Neuronal stem cell (in vitro differentiated cells): Measurements from ENCODE around the gene KCNK3.
A peak's percentile ranks its signal among the peaks of the same experiment; 100 is the strongest.

Source experiments
- DNase-seq: peaks from one replicate; pipeline ENCODE4 v3.0.0-alpha.2; 2013; ENCODE audit warnings: low spot score
- H2AFZ ChIP-seq: one replicate; pipeline ENCODE4 v1.6.1; 2013; ENCODE audit warnings: mild to moderate bottlenecking, low read length, inconsistent platforms
- H2AK5ac ChIP-seq: 2 replicates; pipeline ENCODE4 v1.6.1; 2013; ENCODE audit warnings: low read depth, mild to moderate bottlenecking, inconsistent platforms, low read length, moderate library complexity, mixed read lengths
- H2BK120ac ChIP-seq: 2 replicates; pipeline ENCODE4 v1.6.1; 2013; ENCODE audit warnings: low read depth, mild to moderate bottlenecking, inconsistent platforms, low read length, moderate library complexity, mixed read lengths
- H2BK12ac ChIP-seq: one replicate; pipeline ENCODE4 v1.6.1; 2013; ENCODE audit warnings: low read length, inconsistent platforms
- H2BK15ac ChIP-seq: 2 replicates; pipeline ENCODE4 v1.6.1; 2013; ENCODE audit warnings: mild to moderate bottlenecking, low read length, inconsistent platforms, mixed read lengths
- H2BK5ac ChIP-seq: one replicate; pipeline ENCODE4 v1.6.1; 2013; ENCODE audit warnings: inconsistent platforms, mild to moderate bottlenecking, low read length, moderate library complexity
- H3K14ac ChIP-seq: one replicate; pipeline ENCODE4 v1.6.1; 2013; ENCODE audit warnings: low read length, inconsistent platforms
- H3K18ac ChIP-seq: 2 replicates; pipeline ENCODE4 v1.6.1; 2013; ENCODE audit warnings: low read length, inconsistent platforms
- H3K23ac ChIP-seq: 2 replicates; pipeline ENCODE4 v1.6.1; 2013; ENCODE audit warnings: low read depth, mild to moderate bottlenecking, mixed read lengths, low read length, inconsistent platforms; ENCODE audit not compliant: poor library complexity
- H3K27ac ChIP-seq: replicated peaks from 3 replicates; pipeline ENCODE4 v1.5.1; 2013; ENCODE audit warnings: low read length, inconsistent platforms
- H3K27me3 ChIP-seq, 3 experiments: 2 replicates each; pipeline ENCODE4 v1.6.1; 2013; ENCODE audit warnings: low read length in 3 of 3, mild to moderate bottlenecking in 2 of 3, inconsistent platforms in 1 of 3, low read depth in 1 of 3, mixed read lengths in 1 of 3, moderate library complexity in 1 of 3; ENCODE audit not compliant: control insufficient read depth in 3 of 3, insufficient read depth in 3 of 3
- H3K36me3 ChIP-seq, 2 donors: replicated peaks in 1 of 2; 2 replicates each; pipeline ENCODE4 v1.6.1; 2013; ENCODE audit warnings: low read length in 2 of 2; ENCODE audit not compliant: control insufficient read depth in 2 of 2, insufficient read depth in 2 of 2
- H3K4ac ChIP-seq: 2 replicates; pipeline ENCODE4 v1.6.1; 2013; ENCODE audit warnings: inconsistent platforms, mild to moderate bottlenecking, low read length, moderate library complexity
- H3K4me1 ChIP-seq, 2 donors: 1 replicate in 1 of 2; 2 replicates in 1 of 2; pipeline ENCODE4 v1.6.1; 2013; ENCODE audit warnings: low read length in 2 of 2, low read depth in 1 of 2; ENCODE audit not compliant: control insufficient read depth in 2 of 2, insufficient read depth in 1 of 2
- H3K4me2 ChIP-seq: one replicate; pipeline ENCODE4 v1.6.1; 2013; ENCODE audit warnings: mild to moderate bottlenecking, low read length, inconsistent platforms; ENCODE audit not compliant: insufficient read depth, poor library complexity, severe bottlenecking
- H3K4me3 ChIP-seq, 2 donors: 2 replicates each; pipeline ENCODE4 v1.5.1; 2013; ENCODE audit warnings: low read length in 2 of 2, mild to moderate bottlenecking in 2 of 2, inconsistent platforms in 1 of 2, moderate library complexity in 1 of 2
- H3K79me1 ChIP-seq: one replicate; pipeline ENCODE4 v1.6.1; 2013; ENCODE audit warnings: low read depth, mild to moderate bottlenecking, inconsistent platforms, low read length, moderate library complexity
- H3K9ac ChIP-seq: one replicate; pipeline ENCODE4 v1.6.1; 2013; ENCODE audit warnings: mild to moderate bottlenecking, low read depth, low read length, inconsistent platforms; ENCODE audit not compliant: poor library complexity
- H3K9me3 ChIP-seq, 2 donors: replicated peaks in 1 of 2; 2 replicates each; pipeline versions ENCODE3 to v1.6.1; 2013; ENCODE audit warnings: low read length in 2 of 2, mild to moderate bottlenecking in 2 of 2, inconsistent platforms in 1 of 2, low read depth in 1 of 2, mixed read lengths in 1 of 2, moderate library complexity in 1 of 2; ENCODE audit not compliant: control insufficient read depth in 2 of 2, insufficient read depth in 1 of 2
- H4K8ac ChIP-seq: one replicate; pipeline ENCODE4 v1.6.1; 2013; ENCODE audit warnings: low read depth, mild to moderate bottlenecking, inconsistent platforms, low read length, moderate library complexity
- H4K91ac ChIP-seq: one replicate; pipeline ENCODE4 v1.6.1; 2013; ENCODE audit warnings: low read length, low read depth, mild to moderate bottlenecking, inconsistent platforms; ENCODE audit not compliant: poor library complexity
- WGBS, 2 donors: extraction: QIAGEN DNeasy Blood & Tissue Kit; methylation state at CpG; one replicate each; pipeline ENCODE4 v1.1.7; 2013; ENCODE audit warnings: missing lambda C conversion rate in 2 of 2, mixed read lengths in 1 of 2; ENCODE audit not compliant: insufficient read length in 2 of 2, insufficient replicate concordance in 1 of 2; ENCODE audit errors: extremely low coverage in 2 of 2; 5-methylcytosine and 5-hydroxymethylcytosine counted together

Gene KCNK3

GRCh38 chr2:26709323-26710110 lies 17.0 kb downstream of the KCNK3 start:
- Histone ChIP-seq H3K9ac (no peak overlapping the region), H2AK5ac (no peak overlapping the region), H3K18ac (peak overlapping the region; percentile 44), H2AFZ (peak overlapping the region; percentile 76), H3K4me3 (no peak overlapping the region), H2BK120ac (no peak overlapping the region), H2BK5ac (peak overlapping the region; percentile 3), H2BK12ac (no peak overlapping the region), H3K4ac (no peak overlapping the region), H2BK15ac (no peak overlapping the region), H3K9me3 (no peaks in the 10 kb centered on the region), H4K91ac (no peak overlapping the region), H4K8ac (no peak overlapping the region), H3K27ac (no peak overlapping the region), H3K4me1 (peaks cover 19 to 25% of the 10 kb centered on the region in 2 donors), H3K79me1 (no peaks in the 10 kb centered on the region), H3K36me3 (no peaks in the 10 kb centered on the region), H3K4me2 (no peak overlapping the region), H3K23ac (peak overlapping the region; percentile 6), H3K27me3 (no peaks in the 10 kb centered on the region), H3K14ac (no peak overlapping the region)
- no peak for DNase-seq
- WGBS, 2 donors: no CpG with 5 or more reads among the region's 19 CpGs

GRCh38 chr2:26710145-26710544 lies 17.6 kb downstream of the KCNK3 start:
- no peak overlapping the region for H3K4me3 ChIP-seq
- H3K23ac ChIP-seq: no peak overlapping the region
- H3K18ac ChIP-seq: peak overlapping the region; percentile 63
- no peak overlapping the region for H2BK5ac ChIP-seq
- H3K79me1 ChIP-seq: no peaks in the 10 kb centered on the region
- no peak overlapping the region for H3K14ac ChIP-seq
- H3K9ac ChIP-seq: no peak overlapping the region
- WGBS, 2 donors: no CpG with 5 or more reads among the region's 9 CpGs
- no peaks in the 10 kb centered on the region for H3K27me3 ChIP-seq
- peaks cover 19 to 25% of the 10 kb centered on the region in 2 donors for H3K4me1 ChIP-seq
- no peak overlapping the region for H3K27ac ChIP-seq
- H2BK15ac ChIP-seq: peak overlapping the region; percentile 46
- H3K36me3 ChIP-seq: no peaks in the 10 kb centered on the region
- H2BK12ac ChIP-seq: peak overlapping the region; percentile 11
- H2BK120ac ChIP-seq: no peak overlapping the region
- no peak overlapping the region for H3K4me2 ChIP-seq
- H3K9me3 ChIP-seq: no peaks in the 10 kb centered on the region
- DNase-seq: no peak
- H2AFZ ChIP-seq: peak overlapping the region; percentile 76
- H4K91ac ChIP-seq: no peak overlapping the region
- H2AK5ac ChIP-seq: no peak overlapping the region
- H3K4ac ChIP-seq: no peak overlapping the region
- H4K8ac ChIP-seq: no peak overlapping the region

GRCh38 chr2:26710743-26711456 lies 18.4 kb downstream of the KCNK3 start:
- no peak overlapping the region for H3K4me2 ChIP-seq

GRCh38 chr2:26711457-26712161 lies 19.1 kb downstream of the KCNK3 start:
- H3K14ac ChIP-seq: no peak overlapping the region

More at GRCh38 chr2:26710743-26711456, 18.4 kb downstream of the KCNK3 start:
- Histone ChIP-seq H3K36me3 (no peaks in the 10 kb centered on the region), H3K23ac (no peak overlapping the region), H3K4ac (no peak overlapping the region), H2AK5ac (no peak overlapping the region), H2BK15ac (peak overlapping the region; percentile 46), H3K79me1 (no peaks in the 10 kb centered on the region), H3K9ac (no peak overlapping the region), H3K14ac (no peak overlapping the region), H2BK12ac (no peak overlapping the region), H4K91ac (no peak overlapping the region), H3K4me3 (no peak overlapping the region), H3K9me3 (no peaks in the 10 kb centered on the region), H3K4me1 (peaks cover 19 to 25% of the 10 kb centered on the region in 2 donors), H3K27me3 (no peaks in the 10 kb centered on the region), H2BK120ac (no peak overlapping the region), H2AFZ (no peak overlapping the region), H3K27ac (no peak overlapping the region), H3K18ac (no peak overlapping the region), H4K8ac (no peak overlapping the region), H2BK5ac (no peak overlapping the region)
- no CpG with 5 or more reads among the region's 17 CpGs for WGBS, 2 donors
- no peak for DNase-seq

More at GRCh38 chr2:26711457-26712161, 19.1 kb downstream of the KCNK3 start:
- H2AK5ac ChIP-seq: no peak overlapping the region
- H3K4me2 ChIP-seq: no peak overlapping the region
- DNase-seq: no peak
- no peak overlapping the region for H3K23ac ChIP-seq
- no peak overlapping the region for H3K18ac ChIP-seq
- H2BK15ac ChIP-seq: no peak overlapping the region
- no peak overlapping the region for H3K4ac ChIP-seq
- H2AFZ ChIP-seq: peak overlapping the region; percentile 14
- no peaks in the 10 kb centered on the region for H3K9me3 ChIP-seq
- H2BK5ac ChIP-seq: no peak overlapping the region
- no peaks in the 10 kb centered on the region for H3K27me3 ChIP-seq
- H3K4me1 ChIP-seq: peaks cover 16 to 24% of the 10 kb centered on the region in 2 donors
- no peak overlapping the region for H3K27ac ChIP-seq
- H3K79me1 ChIP-seq: no peaks in the 10 kb centered on the region
- no peak overlapping the region for H4K8ac ChIP-seq
- no peak overlapping the region for H3K9ac ChIP-seq
- H4K91ac ChIP-seq: no peak overlapping the region
- no peak overlapping the region for H3K4me3 ChIP-seq
- no peak overlapping the region for H2BK12ac ChIP-seq
- H2BK120ac ChIP-seq: no peak overlapping the region
- WGBS, 2 donors: no CpG with 5 or more reads among the region's 11 CpGs
- no peaks in the 10 kb centered on the region for H3K36me3 ChIP-seq
